ENCODE data around the gene CPOX.

DNA sequence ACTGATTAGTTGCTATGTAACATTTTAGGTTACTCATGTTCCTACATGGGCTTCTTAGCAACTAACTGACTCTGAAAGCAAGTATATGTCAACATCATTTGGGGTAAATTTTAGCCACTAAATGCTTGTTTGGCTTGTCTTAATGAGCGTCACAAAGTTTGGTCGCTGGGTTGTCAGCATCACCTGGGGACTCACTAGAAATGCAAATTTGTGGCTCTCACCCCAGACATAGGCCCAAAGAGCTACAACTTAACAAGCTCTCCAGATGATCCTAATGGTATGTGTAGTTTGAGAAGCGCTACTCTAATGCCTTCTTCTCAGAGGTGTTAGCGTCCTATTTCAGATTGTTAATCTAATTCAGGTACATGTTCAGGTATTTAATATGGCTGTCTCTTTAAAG is 32.7 kb upstream of the CPOX start:
- TF ChIP-seq, protein P1, sequence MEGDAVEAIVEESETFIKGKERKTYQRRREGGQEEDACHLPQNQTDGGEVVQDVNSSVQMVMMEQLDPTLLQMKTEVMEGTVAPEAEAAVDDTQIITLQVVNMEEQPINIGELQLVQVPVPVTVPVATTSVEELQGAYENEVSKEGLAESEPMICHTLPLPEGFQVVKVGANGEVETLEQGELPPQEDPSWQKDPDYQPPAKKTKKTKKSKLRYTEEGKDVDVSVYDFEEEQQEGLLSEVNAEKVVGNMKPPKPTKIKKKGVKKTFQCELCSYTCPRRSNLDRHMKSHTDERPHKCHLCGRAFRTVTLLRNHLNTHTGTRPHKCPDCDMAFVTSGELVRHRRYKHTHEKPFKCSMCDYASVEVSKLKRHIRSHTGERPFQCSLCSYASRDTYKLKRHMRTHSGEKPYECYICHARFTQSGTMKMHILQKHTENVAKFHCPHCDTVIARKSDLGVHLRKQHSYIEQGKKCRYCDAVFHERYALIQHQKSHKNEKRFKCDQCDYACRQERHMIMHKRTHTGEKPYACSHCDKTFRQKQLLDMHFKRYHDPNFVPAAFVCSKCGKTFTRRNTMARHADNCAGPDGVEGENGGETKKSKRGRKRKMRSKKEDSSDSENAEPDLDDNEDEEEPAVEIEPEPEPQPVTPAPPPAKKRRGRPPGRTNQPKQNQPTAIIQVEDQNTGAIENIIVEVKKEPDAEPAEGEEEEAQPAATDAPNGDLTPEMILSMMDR (IDR thresholded peaks at IDR 0.05): no peak
- TF ChIP-seq POLR2A (IDR thresholded peaks at IDR 0.05): no peak
- no peak for TF ChIP-seq EP300 (IDR thresholded peaks at IDR 0.05)
